Tibial nerve (tissue), 4 donors: Measurements from ENCODE around the gene TCEA2. TPM values are rescaled to one million over a fixed set of nuclear protein-coding genes. Genes with fewer than 3 reads are reported as not detected.
A peak's percentile ranks its signal among the peaks of the same experiment; 100 is the strongest.

ENCODE experiments used
- DNase-seq, 2 donors: peaks; one replicate each; pipeline ENCODE4 v3.0.0-alpha.2; 2019; ENCODE audit warnings: low spot score in 2 of 2
- H3K27ac ChIP-seq, 4 donors: fragments of 200-600 bp; sonication (generic) in 3 of 4; one replicate each; pipeline ENCODE4 v1.5.1; 2017 to 2019; ENCODE audit warnings: mild to moderate bottlenecking in 1 of 4
- H3K27me3 ChIP-seq, 2 donors: fragments of 200-600 bp; sonication (generic) in 1 of 2; one replicate each; pipeline versions ENCODE4 v1.5.1 to v1.6.0; 2017 to 2019
- H3K36me3 ChIP-seq, 3 donors: fragments of 200-600 bp; sonication (generic); one replicate each; pipeline ENCODE4 v1.5.1; 2018 to 2019
- H3K4me1 ChIP-seq, 4 donors: fragments of 200-600 bp; sonication (generic) in 3 of 4; one replicate each; pipeline ENCODE4 v1.5.1; 2017 to 2019
- H3K4me3 ChIP-seq, 4 donors: fragments of 200-600 bp; sonication (generic) in 3 of 4; one replicate each; pipeline ENCODE4 v1.5.1; 2017 to 2019; ENCODE audit warnings: mild to moderate bottlenecking in 1 of 4, moderate library complexity in 1 of 4
- H3K9me3 ChIP-seq, 4 donors: fragments of 200-600 bp; sonication (generic) in 3 of 4; one replicate each; pipeline ENCODE4 v1.5.1; 2017 to 2019
- EP300 ChIP-seq, 2 donors: sonication (generic); formaldehyde crosslinking; IDR thresholded peaks; one replicate each; pipeline ENCODE4 v1.6.1; 2017; ENCODE audit warnings: antibody characterized with exemption in 2 of 2, mild to moderate bottlenecking in 1 of 2
- POLR2A ChIP-seq, 2 donors: fragments of 450-650 bp; IDR thresholded peaks; one replicate each; pipeline ENCODE4 v1.6.1; 2017; ENCODE audit warnings: antibody characterized with exemption in 2 of 2, mild to moderate bottlenecking in 2 of 2, moderate library complexity in 2 of 2
- WGBS, 2 donors: methylation state at CpG; one replicate each; pipeline ENCODE4 v1.1.5; 2018; 5-methylcytosine and 5-hydroxymethylcytosine counted together
- total RNA-seq, 4 donors: library from RNA; depleted of rRNA; stranded (reverse); fragments of >200 nt; gene quantifications; one replicate each; pipeline ENCODE4 v1.1.0, GENCODE V29; 2016
- TF ChIP-seq, protein P1 (sequence below), 5 experiments: fragments of 200-600 bp in 3 of 5; fragments of 450-650 bp in 2 of 5; sonication (generic) in 3 of 5; IDR thresholded peaks; one replicate each; pipeline ENCODE4 v1.5.1; 2016 to 2019; ENCODE audit warnings: antibody characterized with exemption in 5 of 5, mild to moderate bottlenecking in 3 of 5, moderate library complexity in 2 of 5

Gene TCEA2
- total RNA-seq, 4 donors from 2014 or later, result 45.6 to 62.9 (median 59.2) TPM

DNA sequence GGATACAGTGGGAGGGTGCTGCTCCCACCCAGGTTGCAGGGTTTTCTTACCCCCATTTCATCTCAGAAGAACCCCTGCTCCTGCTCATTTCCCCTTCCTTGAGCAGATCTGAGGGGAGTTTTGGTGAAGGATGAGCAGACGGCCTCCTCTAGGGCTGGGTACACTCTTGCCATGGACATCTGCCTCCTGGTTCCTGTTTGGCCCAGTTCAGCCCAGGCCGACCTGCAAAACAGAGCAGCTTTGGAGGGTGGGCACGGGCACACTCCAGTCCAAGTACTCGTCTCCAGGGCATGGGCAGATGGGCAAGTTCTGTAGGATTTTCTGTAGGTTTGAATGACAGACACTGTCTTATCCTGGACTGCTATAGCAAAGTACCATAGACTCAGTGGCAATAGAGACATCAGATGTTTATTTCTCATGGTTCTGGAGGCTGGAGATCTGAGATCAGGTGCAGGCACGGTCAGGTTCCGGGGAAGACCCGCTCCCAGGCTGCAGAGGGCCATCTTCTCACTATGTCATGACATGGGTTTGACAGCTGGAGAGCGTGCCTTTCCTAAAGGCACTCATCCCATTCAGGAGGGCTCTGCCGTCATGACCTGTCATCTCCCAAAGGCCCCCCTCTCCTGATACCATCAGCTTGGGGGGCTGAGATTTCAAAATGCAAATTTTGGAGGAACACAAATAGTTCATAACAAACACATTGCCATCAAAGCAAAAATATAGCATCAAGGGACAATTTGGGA, 38.1 kb downstream of the TCEA2 start:
- Histone ChIP-seq H3K27me3 (peaks cover 0 to 49% of the 10 kb centered on the region in 2 donors), H3K4me1 (peaks cover 0 to 12% (median 4%) of the 10 kb centered on the region in 4 donors), H3K9me3 (no peaks in the 10 kb centered on the region), H3K4me3 (no peak overlapping the region), H3K36me3 (peaks cover 0 to 13% (median 0%) of the 10 kb centered on the region in 3 donors), H3K27ac (no peak overlapping the region)
- no peak for DNase-seq
- WGBS, 2 donors, result 94 to 98% methylated on average over 9 of the region's 9 CpGs
- no peak for TF ChIP-seq EP300 (IDR thresholded peaks at IDR 0.05)
- no peak for TF ChIP-seq POLR2A (IDR thresholded peaks at IDR 0.05)
- TF ChIP-seq, protein P1, sequence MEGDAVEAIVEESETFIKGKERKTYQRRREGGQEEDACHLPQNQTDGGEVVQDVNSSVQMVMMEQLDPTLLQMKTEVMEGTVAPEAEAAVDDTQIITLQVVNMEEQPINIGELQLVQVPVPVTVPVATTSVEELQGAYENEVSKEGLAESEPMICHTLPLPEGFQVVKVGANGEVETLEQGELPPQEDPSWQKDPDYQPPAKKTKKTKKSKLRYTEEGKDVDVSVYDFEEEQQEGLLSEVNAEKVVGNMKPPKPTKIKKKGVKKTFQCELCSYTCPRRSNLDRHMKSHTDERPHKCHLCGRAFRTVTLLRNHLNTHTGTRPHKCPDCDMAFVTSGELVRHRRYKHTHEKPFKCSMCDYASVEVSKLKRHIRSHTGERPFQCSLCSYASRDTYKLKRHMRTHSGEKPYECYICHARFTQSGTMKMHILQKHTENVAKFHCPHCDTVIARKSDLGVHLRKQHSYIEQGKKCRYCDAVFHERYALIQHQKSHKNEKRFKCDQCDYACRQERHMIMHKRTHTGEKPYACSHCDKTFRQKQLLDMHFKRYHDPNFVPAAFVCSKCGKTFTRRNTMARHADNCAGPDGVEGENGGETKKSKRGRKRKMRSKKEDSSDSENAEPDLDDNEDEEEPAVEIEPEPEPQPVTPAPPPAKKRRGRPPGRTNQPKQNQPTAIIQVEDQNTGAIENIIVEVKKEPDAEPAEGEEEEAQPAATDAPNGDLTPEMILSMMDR (IDR thresholded peaks at IDR 0.05), result no peak

DNA sequence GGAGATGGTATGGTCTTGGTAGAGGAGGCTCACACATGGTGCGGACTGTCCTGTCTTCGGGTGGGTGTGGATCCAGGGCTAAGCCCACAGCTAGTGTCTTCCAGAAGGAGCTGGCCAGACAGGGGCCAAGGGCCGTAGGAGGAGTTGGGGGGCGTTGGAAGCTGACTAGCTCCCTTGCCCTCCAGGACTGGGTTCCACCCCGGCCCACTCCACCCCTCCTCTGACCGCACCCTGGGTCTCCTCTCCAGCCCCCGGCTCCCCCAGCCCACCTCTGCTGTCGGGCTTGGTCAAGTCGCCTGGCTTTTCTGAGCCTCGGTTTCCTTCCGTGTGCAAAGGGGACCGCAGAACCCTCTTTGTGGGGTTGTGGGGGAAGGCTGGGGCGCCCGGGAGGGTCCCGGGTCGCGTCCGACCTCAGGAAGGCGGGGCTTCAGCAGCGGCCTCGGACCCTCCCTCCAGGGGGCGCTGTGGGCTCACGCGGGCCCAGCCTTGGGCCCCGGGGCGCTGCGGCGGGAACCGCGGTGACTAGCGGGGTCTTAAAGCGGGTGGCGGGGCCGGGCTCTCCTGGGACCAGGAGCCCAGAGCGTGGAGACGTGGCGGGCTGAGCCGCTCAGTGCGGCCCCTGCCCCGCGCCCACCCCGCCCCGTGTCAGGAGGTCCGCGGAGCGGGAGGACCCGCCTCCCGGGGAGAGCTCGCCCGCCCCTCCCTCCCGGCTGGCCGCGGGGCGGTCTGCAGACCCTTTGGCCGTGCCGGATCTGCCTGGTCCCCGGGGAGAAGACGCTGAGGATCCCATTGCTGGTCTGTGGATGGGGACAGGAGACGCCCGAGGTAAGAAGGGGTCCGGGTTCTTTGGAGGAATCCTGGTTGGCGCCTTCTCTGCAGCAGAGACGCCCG, 39.0 kb downstream of the TCEA2 start:
- Histone ChIP-seq H3K27ac (no peak overlapping the region), H3K9me3 (no peaks in the 10 kb centered on the region), H3K36me3 (peaks cover 0 to 13% (median 0%) of the 10 kb centered on the region in 3 donors), H3K4me1 (peaks cover 0 to 12% (median 4%) of the 10 kb centered on the region in 4 donors), H3K27me3 (peaks cover 0 to 49% of the 10 kb centered on the region in 2 donors), H3K4me3 (peak overlapping the region in 2 of 4 donors; percentile 36 to 47)
- WGBS, 2 donors, result 8 to 12% methylated on average over 31 to 52 of the region's 64 CpGs
- no peak for TF ChIP-seq POLR2A (IDR thresholded peaks at IDR 0.05)
- TF ChIP-seq, protein P1 (IDR thresholded peaks at IDR 0.05), result peak; percentile 30 to 56 (median 47)
- DNase-seq, result no peak

DNA sequence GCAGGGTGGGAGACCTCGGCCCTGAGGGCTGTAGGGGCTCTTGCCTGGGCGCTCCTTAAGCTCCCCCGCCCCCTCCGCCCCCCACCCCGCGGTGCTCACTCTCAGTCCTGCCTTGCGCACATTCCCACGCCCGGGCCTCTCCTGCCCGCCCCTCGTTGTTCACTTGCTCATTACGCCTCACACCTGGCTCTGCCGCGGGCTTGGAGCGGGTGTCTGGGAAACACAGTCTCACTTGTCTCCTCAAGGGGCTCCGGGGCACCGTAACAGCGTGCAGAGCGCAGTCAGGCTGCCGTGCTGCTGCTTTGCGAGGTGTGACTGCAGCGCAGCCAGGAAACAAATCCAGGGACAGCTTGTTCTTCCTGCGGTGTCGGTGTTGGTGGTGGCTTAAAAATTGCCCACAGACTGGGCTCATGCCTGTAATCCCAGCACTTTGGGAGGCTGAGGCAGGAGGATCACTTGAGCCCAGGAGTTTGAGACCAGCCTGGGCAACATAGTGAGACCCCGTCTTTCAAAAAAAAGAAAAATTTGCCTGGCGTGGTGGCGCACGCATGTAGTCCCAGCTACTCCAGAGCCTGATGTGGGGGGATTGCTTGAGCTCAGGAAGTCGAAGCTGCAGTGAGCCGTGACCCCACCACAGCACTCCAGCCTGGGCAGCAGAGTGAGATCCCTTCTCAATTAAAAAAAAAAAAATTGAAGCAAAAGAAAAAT, 39.8 kb downstream of the TCEA2 start:
- H3K27me3 ChIP-seq, result peaks cover 0 to 49% of the 10 kb centered on the region in 2 donors
- peaks cover 0 to 13% (median 0%) of the 10 kb centered on the region in 3 donors for H3K36me3 ChIP-seq
- TF ChIP-seq POLR2A (IDR thresholded peaks at IDR 0.05) (no peak), EP300 (IDR thresholded peaks at IDR 0.05) (no peak)
- WGBS, 2 donors, result 31 to 42% methylated on average over 18 of the region's 30 CpGs
- DNase-seq, result no peak
- H3K27ac ChIP-seq, result no peak overlapping the region
- peaks cover 0 to 12% (median 4%) of the 10 kb centered on the region in 4 donors for H3K4me1 ChIP-seq
- H3K4me3 ChIP-seq, result peak overlapping the region in 2 of 4 donors; percentile 36 to 47
- no peaks in the 10 kb centered on the region for H3K9me3 ChIP-seq

DNA sequence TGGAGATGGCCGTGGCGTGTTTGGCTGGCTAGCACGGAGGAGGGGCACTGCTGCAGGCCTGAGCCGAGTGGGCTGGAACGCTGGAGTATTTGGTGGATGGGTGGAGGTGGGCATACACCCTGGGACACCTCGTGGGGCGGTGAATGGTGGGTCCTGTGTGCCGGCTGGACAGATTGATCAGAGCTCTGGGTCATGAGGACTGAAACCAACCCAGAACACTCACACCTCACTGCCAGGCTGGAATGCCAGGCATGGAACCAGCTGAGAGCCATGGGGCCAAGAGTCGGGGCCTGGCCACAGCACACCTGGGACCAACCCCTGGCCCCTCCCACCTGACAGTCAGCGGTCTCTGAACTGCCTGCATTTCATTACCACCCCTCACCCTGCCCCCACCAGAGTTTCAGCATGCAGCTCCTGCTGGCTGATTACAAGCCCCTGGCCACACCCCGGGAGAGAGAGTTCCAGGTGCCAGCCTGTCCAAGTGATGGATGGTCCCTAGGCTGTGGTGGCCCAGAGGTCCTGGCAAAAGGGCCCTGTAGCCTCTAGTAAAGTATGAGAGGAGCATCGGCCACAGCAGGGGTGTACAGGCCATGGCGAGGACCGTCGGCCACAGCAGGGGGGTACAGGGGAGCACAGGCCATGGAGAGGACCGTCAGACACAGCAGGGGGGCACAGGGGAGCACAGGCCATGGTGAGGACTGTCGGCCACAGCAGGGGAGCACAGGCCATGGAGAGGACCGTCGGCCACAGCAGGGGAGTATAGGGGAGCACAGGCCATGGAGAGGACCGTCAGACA, 41.1 kb downstream of the TCEA2 start:
- WGBS, 2 donors, result 63 to 72% methylated on average over 20 of the region's 20 CpGs
- Histone ChIP-seq H3K27me3 (peaks cover 0 to 49% of the 10 kb centered on the region in 2 donors), H3K36me3 (peaks cover 0 to 1% (median 0%) of the 10 kb centered on the region in 3 donors), H3K27ac (no peak overlapping the region), H3K4me3 (no peak overlapping the region), H3K9me3 (no peaks in the 10 kb centered on the region), H3K4me1 (peaks cover 0 to 12% (median 4%) of the 10 kb centered on the region in 4 donors)
- no peak for DNase-seq
- TF ChIP-seq EP300 (IDR thresholded peaks at IDR 0.05) (no peak), POLR2A (IDR thresholded peaks at IDR 0.05) (no peak)
- TF ChIP-seq, protein P1 (IDR thresholded peaks at IDR 0.05), result no peak
